WERI-Rb-1 (cell line): ENCODE results near the gene APOC1.
A peak's percentile ranks its signal among the peaks of the same experiment; 100 is the strongest.
"Not testable (repeated sequence)": the region's sequence is repeated elsewhere in the genome, so short reads cannot be mapped to it uniquely, and the experiment has no call there.

Experiments used
- DNase-seq: peaks from one replicate; pipeline ENCODE4 v3.0.0-alpha.2; 2020
- H3K27ac ChIP-seq: fragments of 250-450 bp; sonication (Bioruptor Pico); 2 replicates; pipeline ENCODE4 v1.5.1; 2020; ENCODE audit warnings: mild to moderate bottlenecking, moderate library complexity
- H3K27me3 ChIP-seq: fragments of 250-450 bp; sonication (Bioruptor Pico); 2 replicates; pipeline ENCODE4 v1.5.1; 2021; ENCODE audit warnings: mild to moderate bottlenecking, low read depth, moderate library complexity; ENCODE audit not compliant: insufficient read depth, severe bottlenecking
- H3K36me3 ChIP-seq: fragments of 250-450 bp; sonication (Bioruptor Pico); 2 replicates; pipeline ENCODE4 v1.5.1; 2020; ENCODE audit warnings: mild to moderate bottlenecking, moderate library complexity
- H3K4me3 ChIP-seq: 2 replicates; pipeline ENCODE4 v1.5.1; 2011; ENCODE audit warnings: low read depth, mild to moderate bottlenecking, control low read depth, low read length
- H3K9me3 ChIP-seq: fragments of 250-450 bp; sonication (Bioruptor Pico); 2 replicates; pipeline ENCODE4 v1.5.1; 2021; ENCODE audit warnings: mild to moderate bottlenecking, moderate library complexity; ENCODE audit not compliant: severe bottlenecking
- TF ChIP-seq, protein P1 (sequence below): IDR thresholded peaks from 2 replicates; pipeline ENCODE4 v1.5.1; 2011; ENCODE audit warnings: low read depth, mild to moderate bottlenecking, control low read depth, inconsistent platforms, low read length

Gene APOC1

DNA sequence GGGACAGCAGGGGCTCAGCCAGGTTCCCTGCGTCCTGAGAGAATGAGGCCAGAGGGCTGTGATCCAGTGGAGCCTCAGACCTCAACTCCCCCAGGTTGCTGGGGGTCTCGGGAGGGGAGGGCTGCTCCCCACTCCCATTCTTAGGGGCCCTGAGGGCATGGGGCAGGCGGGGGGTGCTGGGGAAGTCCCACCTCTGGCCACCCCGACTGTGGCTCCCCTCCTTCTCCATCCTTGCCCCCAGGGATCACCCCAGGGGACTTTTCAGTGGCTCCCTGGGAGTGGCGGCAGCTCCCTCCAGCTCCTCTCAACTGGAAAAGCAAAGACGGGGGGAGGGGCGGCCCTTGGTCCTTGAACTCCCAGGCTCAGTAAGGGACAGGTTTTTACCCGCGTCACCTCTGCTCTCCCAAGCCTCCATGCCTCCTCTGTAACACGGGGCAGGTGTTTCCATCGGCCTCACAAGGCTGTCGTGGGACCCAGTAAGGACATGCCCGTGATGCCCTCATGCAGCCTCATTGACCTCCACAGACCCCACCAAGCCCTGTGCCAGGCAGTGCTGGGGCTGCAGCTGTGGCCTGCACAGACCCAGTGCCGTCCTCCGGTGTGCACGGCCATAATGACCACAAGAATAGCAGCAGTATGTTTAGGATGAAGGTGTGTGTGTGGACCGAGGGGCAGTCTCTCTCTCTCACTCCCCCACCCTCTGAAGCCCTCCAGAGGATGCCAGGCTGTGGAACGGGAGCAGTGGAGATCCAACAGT is 34.9 kb upstream of the APOC1 start:
- peak; percentile 42 for DNase-seq
- H3K36me3 ChIP-seq: peaks cover 48% of the 10 kb centered on the region
- H3K27me3 ChIP-seq: no peaks in the 10 kb centered on the region
- TF ChIP-seq, protein P1, sequence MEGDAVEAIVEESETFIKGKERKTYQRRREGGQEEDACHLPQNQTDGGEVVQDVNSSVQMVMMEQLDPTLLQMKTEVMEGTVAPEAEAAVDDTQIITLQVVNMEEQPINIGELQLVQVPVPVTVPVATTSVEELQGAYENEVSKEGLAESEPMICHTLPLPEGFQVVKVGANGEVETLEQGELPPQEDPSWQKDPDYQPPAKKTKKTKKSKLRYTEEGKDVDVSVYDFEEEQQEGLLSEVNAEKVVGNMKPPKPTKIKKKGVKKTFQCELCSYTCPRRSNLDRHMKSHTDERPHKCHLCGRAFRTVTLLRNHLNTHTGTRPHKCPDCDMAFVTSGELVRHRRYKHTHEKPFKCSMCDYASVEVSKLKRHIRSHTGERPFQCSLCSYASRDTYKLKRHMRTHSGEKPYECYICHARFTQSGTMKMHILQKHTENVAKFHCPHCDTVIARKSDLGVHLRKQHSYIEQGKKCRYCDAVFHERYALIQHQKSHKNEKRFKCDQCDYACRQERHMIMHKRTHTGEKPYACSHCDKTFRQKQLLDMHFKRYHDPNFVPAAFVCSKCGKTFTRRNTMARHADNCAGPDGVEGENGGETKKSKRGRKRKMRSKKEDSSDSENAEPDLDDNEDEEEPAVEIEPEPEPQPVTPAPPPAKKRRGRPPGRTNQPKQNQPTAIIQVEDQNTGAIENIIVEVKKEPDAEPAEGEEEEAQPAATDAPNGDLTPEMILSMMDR: no peak
- peak overlapping the region; percentile 95 for H3K27ac ChIP-seq
- no peaks in the 10 kb centered on the region for H3K9me3 ChIP-seq
- no peak overlapping the region for H3K4me3 ChIP-seq

DNA sequence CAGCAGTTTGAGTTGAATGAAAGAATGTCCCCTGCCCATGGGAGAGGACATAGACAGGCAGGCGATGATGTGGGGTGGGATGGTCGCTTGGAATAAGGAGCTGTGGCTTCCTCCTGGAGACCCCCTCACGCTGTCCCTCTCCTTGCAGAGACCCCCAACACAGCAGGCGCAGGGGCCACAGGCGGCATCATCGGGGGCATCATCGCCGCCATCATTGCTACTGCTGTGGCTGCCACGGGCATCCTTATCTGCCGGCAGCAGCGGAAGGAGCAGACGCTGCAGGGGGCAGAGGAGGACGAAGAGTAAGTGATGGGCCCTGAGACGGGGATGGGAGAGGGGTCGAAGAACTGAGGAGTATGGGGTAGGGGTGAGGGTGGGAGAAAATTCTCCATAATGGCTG is 32.3 kb upstream of the APOC1 start:
- DNase-seq: no peak
- no peaks in the 10 kb centered on the region for H3K27me3 ChIP-seq
- H3K36me3 ChIP-seq: peaks cover 39% of the 10 kb centered on the region
- TF ChIP-seq, protein P1: no peak
- no peak overlapping the region for H3K4me3 ChIP-seq
- no peaks in the 10 kb centered on the region for H3K9me3 ChIP-seq
- H3K27ac ChIP-seq: no peak overlapping the region

DNA sequence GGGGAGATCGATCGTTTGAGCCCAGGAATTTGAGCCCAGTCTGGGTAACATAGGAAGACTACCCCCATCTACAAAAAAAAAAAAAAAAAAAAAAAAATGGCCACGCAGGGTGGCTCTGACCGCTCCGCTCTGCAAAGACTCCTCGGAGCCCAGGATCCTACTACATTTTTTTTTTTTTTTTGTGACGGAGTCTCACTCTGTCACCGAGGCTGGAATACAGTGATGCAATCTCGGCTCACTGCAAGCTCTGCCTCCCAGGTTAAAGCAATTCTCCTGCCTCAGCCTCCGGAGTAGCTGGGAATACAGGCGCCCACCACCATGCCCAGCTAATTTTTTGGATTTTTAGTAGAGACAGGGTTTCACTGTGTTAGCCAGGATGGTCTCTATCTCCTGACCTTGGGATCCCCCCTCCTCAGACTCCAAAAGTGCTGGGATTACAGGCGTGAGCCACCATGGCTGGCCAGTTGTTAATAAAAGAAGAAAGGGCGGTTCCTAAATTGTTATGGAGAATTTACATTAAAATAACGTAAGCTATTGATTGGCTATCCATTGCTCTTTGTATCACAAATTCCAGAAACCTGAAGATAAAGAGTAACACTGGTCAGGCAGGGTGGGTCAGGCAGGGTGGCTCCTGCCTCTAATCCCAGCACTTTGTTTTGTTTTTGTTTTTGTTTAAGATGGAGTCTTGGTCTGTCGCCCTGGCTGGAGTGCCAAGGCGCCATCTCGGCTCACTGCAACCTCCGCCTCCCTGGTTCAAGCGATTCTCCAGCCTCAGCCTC is 31.6 kb upstream of the APOC1 start:
- H3K9me3 ChIP-seq, H3K27ac ChIP-seq, DNase-seq, H3K4me3 ChIP-seq, H3K27me3 ChIP-seq: not testable (repeated sequence)
- H3K36me3 ChIP-seq: peaks cover 47% of the 10 kb centered on the region

DNA sequence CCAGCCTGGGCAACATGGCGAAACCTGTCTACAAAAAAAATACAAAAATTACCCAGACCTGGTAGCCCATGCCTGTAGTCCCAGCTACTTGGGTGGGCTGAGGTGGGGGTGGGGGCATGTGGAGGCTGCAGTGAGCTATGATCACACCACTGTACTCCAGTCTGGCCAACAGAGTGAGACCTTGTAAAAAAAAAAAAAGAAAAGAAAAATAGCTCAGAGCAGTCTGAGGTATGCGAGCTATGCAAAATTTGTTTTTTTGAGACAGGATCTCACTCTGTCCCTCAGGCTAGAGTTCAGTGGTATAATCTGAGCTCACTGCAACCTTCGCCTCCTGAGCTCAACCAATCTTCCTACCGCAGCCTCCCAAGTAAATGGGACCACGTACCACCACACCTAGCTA is 30.5 kb upstream of the APOC1 start:
- Histone ChIP-seq H3K9me3 (no peaks in the 10 kb centered on the region), H3K27ac (no peak overlapping the region), H3K36me3 (peaks cover 40% of the 10 kb centered on the region), H3K27me3 (no peaks in the 10 kb centered on the region), H3K4me3 (no peak overlapping the region)
- TF ChIP-seq, protein P1: no peak
- no peak for DNase-seq

- H3K4me3 ChIP-seq: no peak overlapping the region
- TF ChIP-seq, protein P1: no peak
- no peak overlapping the region for H3K27ac ChIP-seq
- no peaks in the 10 kb centered on the region for H3K27me3 ChIP-seq
- H3K36me3 ChIP-seq: peaks cover 38% of the 10 kb centered on the region
- DNase-seq: no peak
- no peaks in the 10 kb centered on the region for H3K9me3 ChIP-seq
These were observed 29.8 kb upstream of the APOC1 start for GRCh38 chr19:44884566-44884965.

DNA sequence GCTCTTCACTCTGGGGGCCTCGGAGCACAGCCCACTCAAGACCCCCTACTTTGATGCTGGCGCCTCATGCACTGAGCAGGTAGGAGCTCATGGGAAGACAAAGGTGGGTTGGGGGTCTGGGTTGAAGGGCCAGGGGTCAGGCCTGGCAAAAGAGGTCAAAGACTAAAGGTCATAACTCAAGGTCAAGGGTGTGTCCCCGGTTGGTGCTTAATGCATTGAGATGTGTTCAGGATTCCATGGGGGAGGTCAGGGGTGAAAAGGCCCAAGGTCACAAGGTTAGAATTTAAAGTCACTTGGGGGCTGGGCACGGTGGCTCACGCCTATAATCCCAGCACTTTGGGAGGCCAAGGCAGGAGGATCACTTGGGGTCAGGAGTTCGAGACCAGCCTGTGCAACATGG is 28.3 kb upstream of the APOC1 start:
- Histone ChIP-seq H3K4me3 (no peak overlapping the region), H3K27ac (no peak overlapping the region), H3K36me3 (peaks cover 35% of the 10 kb centered on the region), H3K9me3 (no peaks in the 10 kb centered on the region), H3K27me3 (no peaks in the 10 kb centered on the region)
- DNase-seq: no peak
- TF ChIP-seq, protein P1: no peak
